Adrenal gland (tissue), 5 donors: Measurements from ENCODE around the gene PDGFD.

Experiments
- POLR2A ChIP-seq, 2 donors: fragments of 450-650 bp; IDR thresholded peaks; one replicate each; pipeline ENCODE4 v1.6.1; 2017; ENCODE audit warnings: antibody characterized with exemption in 2 of 2, mild to moderate bottlenecking in 2 of 2, moderate library complexity in 1 of 2
- TF ChIP-seq, protein P1 (sequence below), 6 experiments: fragments of 450-650 bp in 4 of 6; fragments of 200-600 bp in 2 of 6; sonication (generic) in 1 of 6; IDR thresholded peaks; 1 replicate in 5 of 6; 2 replicates in 1 of 6; pipeline versions ENCODE4 v1.5.1 to v1.8.0; 2016 to 2021; ENCODE audit warnings: antibody characterized with exemption in 6 of 6, mild to moderate bottlenecking in 2 of 6, moderate library complexity in 1 of 6
- donor health status: DM: no; HTN: no; CAD: no.

DNA sequence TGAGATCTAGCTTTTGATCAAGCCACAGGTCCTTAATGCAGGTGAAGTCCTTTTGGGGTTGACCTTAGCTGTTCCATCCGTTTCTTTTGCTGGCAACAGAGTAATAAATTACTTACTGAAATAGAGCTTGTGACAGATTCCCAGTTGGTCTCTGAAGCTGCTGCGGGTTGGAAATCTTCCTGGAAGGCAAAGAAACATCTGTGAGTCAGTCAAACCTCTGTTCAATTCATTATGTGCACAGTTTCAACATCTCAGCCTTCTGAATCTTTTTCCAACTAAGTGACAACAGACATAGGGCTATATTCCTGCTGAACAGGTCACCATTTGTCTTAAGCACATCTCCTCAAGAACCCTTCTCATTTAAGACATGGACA lies 216.4 kb downstream of the PDGFD start:
- TF ChIP-seq, protein P1, sequence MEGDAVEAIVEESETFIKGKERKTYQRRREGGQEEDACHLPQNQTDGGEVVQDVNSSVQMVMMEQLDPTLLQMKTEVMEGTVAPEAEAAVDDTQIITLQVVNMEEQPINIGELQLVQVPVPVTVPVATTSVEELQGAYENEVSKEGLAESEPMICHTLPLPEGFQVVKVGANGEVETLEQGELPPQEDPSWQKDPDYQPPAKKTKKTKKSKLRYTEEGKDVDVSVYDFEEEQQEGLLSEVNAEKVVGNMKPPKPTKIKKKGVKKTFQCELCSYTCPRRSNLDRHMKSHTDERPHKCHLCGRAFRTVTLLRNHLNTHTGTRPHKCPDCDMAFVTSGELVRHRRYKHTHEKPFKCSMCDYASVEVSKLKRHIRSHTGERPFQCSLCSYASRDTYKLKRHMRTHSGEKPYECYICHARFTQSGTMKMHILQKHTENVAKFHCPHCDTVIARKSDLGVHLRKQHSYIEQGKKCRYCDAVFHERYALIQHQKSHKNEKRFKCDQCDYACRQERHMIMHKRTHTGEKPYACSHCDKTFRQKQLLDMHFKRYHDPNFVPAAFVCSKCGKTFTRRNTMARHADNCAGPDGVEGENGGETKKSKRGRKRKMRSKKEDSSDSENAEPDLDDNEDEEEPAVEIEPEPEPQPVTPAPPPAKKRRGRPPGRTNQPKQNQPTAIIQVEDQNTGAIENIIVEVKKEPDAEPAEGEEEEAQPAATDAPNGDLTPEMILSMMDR (IDR thresholded peaks at IDR 0.05): no peak
- no peak for TF ChIP-seq POLR2A (IDR thresholded peaks at IDR 0.05)
